NB4 (cell line): ENCODE data around the gene KAZN.

Source experiments
- MYC ChIP-seq: IDR thresholded peaks from 2 replicates; pipeline ENCODE4 v1.6.1; 2011; ENCODE audit warnings: low read depth, low read length
- POLR2A ChIP-seq: IDR thresholded peaks from 2 replicates; pipeline ENCODE4 v1.6.1; 2011; ENCODE audit warnings: mild to moderate bottlenecking; ENCODE audit not compliant: insufficient read length; ENCODE audit errors: extremely low read depth
- TF ChIP-seq, protein P1 (sequence below): IDR thresholded peaks from one replicate; pipeline ENCODE4 v1.5.1; 2012; ENCODE audit warnings: low read depth, low read length
- TF ChIP-seq, protein P2 (sequence below): IDR thresholded peaks from 2 replicates; pipeline ENCODE4 v1.6.1; 2011; ENCODE audit warnings: low read depth, low read length

GRCh38 chr1:14997646-14998276, 399.3 kb downstream of the KAZN start:
- TF ChIP-seq, protein P1, sequence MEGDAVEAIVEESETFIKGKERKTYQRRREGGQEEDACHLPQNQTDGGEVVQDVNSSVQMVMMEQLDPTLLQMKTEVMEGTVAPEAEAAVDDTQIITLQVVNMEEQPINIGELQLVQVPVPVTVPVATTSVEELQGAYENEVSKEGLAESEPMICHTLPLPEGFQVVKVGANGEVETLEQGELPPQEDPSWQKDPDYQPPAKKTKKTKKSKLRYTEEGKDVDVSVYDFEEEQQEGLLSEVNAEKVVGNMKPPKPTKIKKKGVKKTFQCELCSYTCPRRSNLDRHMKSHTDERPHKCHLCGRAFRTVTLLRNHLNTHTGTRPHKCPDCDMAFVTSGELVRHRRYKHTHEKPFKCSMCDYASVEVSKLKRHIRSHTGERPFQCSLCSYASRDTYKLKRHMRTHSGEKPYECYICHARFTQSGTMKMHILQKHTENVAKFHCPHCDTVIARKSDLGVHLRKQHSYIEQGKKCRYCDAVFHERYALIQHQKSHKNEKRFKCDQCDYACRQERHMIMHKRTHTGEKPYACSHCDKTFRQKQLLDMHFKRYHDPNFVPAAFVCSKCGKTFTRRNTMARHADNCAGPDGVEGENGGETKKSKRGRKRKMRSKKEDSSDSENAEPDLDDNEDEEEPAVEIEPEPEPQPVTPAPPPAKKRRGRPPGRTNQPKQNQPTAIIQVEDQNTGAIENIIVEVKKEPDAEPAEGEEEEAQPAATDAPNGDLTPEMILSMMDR, result no peak
- no peak for TF ChIP-seq POLR2A
- TF ChIP-seq, protein P2, sequence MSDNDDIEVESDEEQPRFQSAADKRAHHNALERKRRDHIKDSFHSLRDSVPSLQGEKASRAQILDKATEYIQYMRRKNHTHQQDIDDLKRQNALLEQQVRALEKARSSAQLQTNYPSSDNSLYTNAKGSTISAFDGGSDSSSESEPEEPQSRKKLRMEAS, result no peak
- no peak for TF ChIP-seq MYC
